Activated CD8-positive, alpha-beta memory T cell treated with anti-CD3 and anti-CD28 coated beads, Interleukin-2, amount 50 U/mL, for 4 hours (primary cell): ENCODE results near the gene PAGE2B.
"Not testable (repeated sequence)": the region's sequence is repeated elsewhere in the genome, so short reads cannot be mapped to it uniquely, and the experiment has no call there.

Experiments used
- DNase-seq: peaks from one replicate; pipeline ENCODE4 v3.0.0-alpha.2; 2020

Gene PAGE2B

GRCh38 chrX:55074851-55075467 is at the start of gene PAGE2B:
Gene PAGE2B (plus strand): TSS chrX:55075030. CDS start chrX:55076042, 1,012 bp downstream.
- DNase-seq: no peak

GRCh38 chrX:55026143-55026542 is 48.7 kb upstream of the PAGE2B start:
- DNase-seq: no peak

- no peak for DNase-seq
These were observed 48.0 kb upstream of the PAGE2B start for GRCh38 chrX:55026840-55027239.

GRCh38 chrX:55028040-55028439 is 46.8 kb upstream of the PAGE2B start:
- DNase-seq: no peak

- DNase-seq: no peak
These were observed 46.2 kb upstream of the PAGE2B start for GRCh38 chrX:55028611-55029010.

GRCh38 chrX:55029291-55029690 is 45.5 kb upstream of the PAGE2B start:
- no peak for DNase-seq

GRCh38 chrX:55030271-55031205 is 44.3 kb upstream of the PAGE2B start, which contains the start of gene ALAS2:
Gene ALAS2 (minus strand): TSS chrX:55030977. CDS start chrX:55026000, 4,977 bp downstream.
- no peak for DNase-seq

GRCh38 chrX:55033429-55033828 is 41.4 kb upstream of the PAGE2B start:
- DNase-seq: no peak

GRCh38 chrX:55039471-55039870 is 35.4 kb upstream of the PAGE2B start:
- no peak for DNase-seq

GRCh38 chrX:55041514-55041913 is 33.3 kb upstream of the PAGE2B start:
- DNase-seq: no peak

GRCh38 chrX:55050599-55050998 is 24.2 kb upstream of the PAGE2B start:
- DNase-seq: not testable (repeated sequence)

GRCh38 chrX:55056820-55057674 is 17.8 kb upstream of the PAGE2B start:
- no peak for DNase-seq

- DNase-seq: peak; percentile 36
These were observed 17.1 kb upstream of the PAGE2B start for GRCh38 chrX:55057675-55058249.

GRCh38 chrX:55067180-55067579 is 7.7 kb upstream of the PAGE2B start:
- not testable (repeated sequence) for DNase-seq

- no peak for DNase-seq
These were observed 2.5 kb upstream of the PAGE2B start for GRCh38 chrX:55072286-55072685.

- DNase-seq: no peak
These were observed 14.1 kb downstream of the PAGE2B start, which contains the start of gene PAGE2 for GRCh38 chrX:55088795-55089489. Gene PAGE2 (plus strand): TSS chrX:55089018. CDS start chrX:55090021, 1,003 bp downstream.

GRCh38 chrX:55098691-55099090 is 23.9 kb downstream of the PAGE2B start:
- DNase-seq: no peak

GRCh38 chrX:55099162-55099561 is 24.3 kb downstream of the PAGE2B start:
- no peak for DNase-seq

GRCh38 chrX:55102754-55103153 is 27.9 kb downstream of the PAGE2B start:
- no peak for DNase-seq

- DNase-seq: no peak
These were observed 32.4 kb downstream of the PAGE2B start for GRCh38 chrX:55107262-55107661.

- no peak for DNase-seq
These were observed 33.1 kb downstream of the PAGE2B start for GRCh38 chrX:55107911-55108310.

GRCh38 chrX:55109306-55109705 is 34.5 kb downstream of the PAGE2B start:
- no peak for DNase-seq
